Sigmoid colon (tissue), 4 donors: Measurements from ENCODE around the gene MYRIP.

Experiments
- CTCF ChIP-seq, 4 experiments: fragments of 450-650 bp in 3 of 4; fragments of 200-600 bp in 1 of 4; IDR thresholded peaks; one replicate each; pipeline ENCODE4 v1.5.1; 2016 to 2019; ENCODE audit warnings: antibody characterized with exemption in 4 of 4, mild to moderate bottlenecking in 3 of 4, moderate library complexity in 2 of 4
- EP300 ChIP-seq, 4 donors: sonication (generic); formaldehyde crosslinking; IDR thresholded peaks; one replicate each; pipeline ENCODE4 v1.6.1; 2017; ENCODE audit warnings: antibody characterized with exemption in 4 of 4
- POLR2AphosphoS5 ChIP-seq, 4 donors: sonication (generic); formaldehyde crosslinking; IDR thresholded peaks; one replicate each; pipeline ENCODE4 v1.6.1; 2017; ENCODE audit warnings: antibody characterized with exemption in 4 of 4

GRCh38 chr3:40309418-40309924, 500.1 kb downstream of the MYRIP start, which contains the start of gene EIF1B:
- TF ChIP-seq CTCF (IDR thresholded peaks at IDR 0.05) (peak; percentile 61 to 84 (median 76)), EP300 (IDR thresholded peaks at IDR 0.05) (peak in 1 of 4 donors; percentile 30), POLR2AphosphoS5 (IDR thresholded peaks at IDR 0.05) (peak; percentile 97 to 99 (median 98))
